Transverse colon (tissue), 4 donors: ENCODE measurements around the gene SIGLEC1.

Source experiments
- EP300 ChIP-seq: sonication (generic); formaldehyde crosslinking; IDR thresholded peaks from one replicate; pipeline ENCODE4 v1.6.1; 2017; ENCODE audit warnings: antibody characterized with exemption, low read depth
- POLR2A ChIP-seq: fragments of 450-650 bp; IDR thresholded peaks from one replicate; pipeline ENCODE4 v1.6.1; 2016; ENCODE audit warnings: antibody characterized with exemption, mild to moderate bottlenecking, moderate library complexity
- POLR2AphosphoS5 ChIP-seq, 3 donors: sonication (generic); formaldehyde crosslinking; IDR thresholded peaks; one replicate each; pipeline ENCODE4 v1.6.1; 2016; ENCODE audit warnings: antibody characterized with exemption in 3 of 3
- TF ChIP-seq, protein P1 (sequence below), 5 experiments: fragments of 200-600 bp in 3 of 5; fragments of 450-650 bp in 2 of 5; sonication (generic) in 3 of 5; IDR thresholded peaks; 1 replicate in 2 of 5; 2 replicates in 3 of 5; pipeline ENCODE4 v1.5.1; 2016 to 2017; ENCODE audit warnings: antibody characterized with exemption in 5 of 5, inconsistent platforms in 3 of 5, mild to moderate bottlenecking in 2 of 5, moderate library complexity in 1 of 5

DNA sequence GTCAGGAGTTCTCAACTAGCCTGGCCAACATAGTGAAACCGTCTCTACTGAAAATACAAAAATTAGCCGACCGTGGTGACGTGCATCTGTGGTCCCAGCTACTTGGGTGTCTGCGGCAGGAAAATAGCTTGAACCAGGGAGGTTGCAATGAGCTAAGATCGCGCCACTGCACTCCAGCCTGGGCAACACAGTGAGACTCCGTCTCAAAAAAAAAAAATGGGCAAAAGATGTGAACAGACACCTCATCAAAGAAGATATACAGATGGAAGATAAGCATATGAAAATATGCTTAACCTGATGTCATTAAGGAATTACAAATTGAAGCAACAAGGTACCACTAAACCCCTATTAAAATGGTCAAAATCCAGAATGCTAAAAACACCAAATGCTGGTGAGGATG is 10.9 kb upstream of the SIGLEC1 start:
- TF ChIP-seq POLR2AphosphoS5 (IDR thresholded peaks at IDR 0.05) (no peak), EP300 (no peak), POLR2A (no peak)
- TF ChIP-seq, protein P1, sequence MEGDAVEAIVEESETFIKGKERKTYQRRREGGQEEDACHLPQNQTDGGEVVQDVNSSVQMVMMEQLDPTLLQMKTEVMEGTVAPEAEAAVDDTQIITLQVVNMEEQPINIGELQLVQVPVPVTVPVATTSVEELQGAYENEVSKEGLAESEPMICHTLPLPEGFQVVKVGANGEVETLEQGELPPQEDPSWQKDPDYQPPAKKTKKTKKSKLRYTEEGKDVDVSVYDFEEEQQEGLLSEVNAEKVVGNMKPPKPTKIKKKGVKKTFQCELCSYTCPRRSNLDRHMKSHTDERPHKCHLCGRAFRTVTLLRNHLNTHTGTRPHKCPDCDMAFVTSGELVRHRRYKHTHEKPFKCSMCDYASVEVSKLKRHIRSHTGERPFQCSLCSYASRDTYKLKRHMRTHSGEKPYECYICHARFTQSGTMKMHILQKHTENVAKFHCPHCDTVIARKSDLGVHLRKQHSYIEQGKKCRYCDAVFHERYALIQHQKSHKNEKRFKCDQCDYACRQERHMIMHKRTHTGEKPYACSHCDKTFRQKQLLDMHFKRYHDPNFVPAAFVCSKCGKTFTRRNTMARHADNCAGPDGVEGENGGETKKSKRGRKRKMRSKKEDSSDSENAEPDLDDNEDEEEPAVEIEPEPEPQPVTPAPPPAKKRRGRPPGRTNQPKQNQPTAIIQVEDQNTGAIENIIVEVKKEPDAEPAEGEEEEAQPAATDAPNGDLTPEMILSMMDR (IDR thresholded peaks at IDR 0.05) = no peak
